Neural crest cell (in vitro differentiated cells): ENCODE results near the gene ASPG. TPM values are rescaled to one million over a fixed set of nuclear protein-coding genes. Genes with fewer than 3 reads are reported as not detected.

ENCODE experiments used
- DNase-seq: peaks from one replicate; pipeline ENCODE4 v3.0.0; 2021; ENCODE audit warnings: low read depth, mixed read lengths, low spot score
- H3K27ac Mint-ChIP-seq: one replicate; pipeline ENCODE4 v1.8.0; 2021; ENCODE audit warnings: mild to moderate bottlenecking, mixed read lengths; ENCODE audit not compliant: unreplicated experiment
- H3K27me3 Mint-ChIP-seq: 2 replicates; pipeline ENCODE4 v1.8.0; 2021; ENCODE audit warnings: low read depth, mild to moderate bottlenecking, mixed read lengths
- H3K36me3 Mint-ChIP-seq: 2 replicates; pipeline ENCODE4 v1.8.0; 2021; ENCODE audit warnings: low read depth, mild to moderate bottlenecking, mixed read lengths
- H3K4me1 Mint-ChIP-seq: 2 replicates; pipeline ENCODE4 v1.8.0; 2021; ENCODE audit warnings: mixed read lengths
- H3K4me3 Mint-ChIP-seq: one replicate; pipeline ENCODE4 v1.8.0; 2021; ENCODE audit warnings: mild to moderate bottlenecking, mixed read lengths
- H3K9me3 Mint-ChIP-seq: 2 replicates; pipeline ENCODE4 v1.8.0; 2021; ENCODE audit warnings: mixed read lengths
- CTCF ChIP-seq: fragments of 200-600 bp; sonication (generic); conservative IDR thresholded peaks from 2 replicates; pipeline ENCODE4 v1.5.0; 2021; ENCODE audit warnings: antibody characterized with exemption, mild to moderate bottlenecking
- total RNA-seq: library from RNA; stranded (reverse); gene quantifications from 2 replicates; pipeline ENCODE4 v1.2.1, GENCODE V29; 2021

ASPG gene
- total RNA-seq, 1 donor from 2014 or later, result not detected

- Mint-ChIP-seq H3K9me3 (no peaks in the 10 kb centered on the region), H3K4me3 (no peak overlapping the region), H3K27ac (no peak overlapping the region), H3K4me1 (peaks cover 3% of the 10 kb centered on the region), H3K36me3 (no peaks in the 10 kb centered on the region), H3K27me3 (no peaks in the 10 kb centered on the region)
- DNase-seq, result no peak
- no peak for TF ChIP-seq CTCF
These were observed 13.0 kb downstream of the ASPG start for GRCh38 chr14:104098272-104099095.

GRCh38 chr14:104099096-104100041 is 13.9 kb downstream of the ASPG start:
- TF ChIP-seq CTCF, result no peak
- no peak for DNase-seq
- Mint-ChIP-seq H3K27me3 (no peaks in the 10 kb centered on the region), H3K27ac (no peak overlapping the region), H3K4me3 (no peak overlapping the region), H3K36me3 (no peaks in the 10 kb centered on the region), H3K4me1 (peaks cover 3% of the 10 kb centered on the region), H3K9me3 (no peaks in the 10 kb centered on the region)

- no peaks in the 10 kb centered on the region for H3K36me3 Mint-ChIP-seq
- H3K27ac Mint-ChIP-seq, result no peak overlapping the region
- no peaks in the 10 kb centered on the region for H3K27me3 Mint-ChIP-seq
- no peak for TF ChIP-seq CTCF
- no peaks in the 10 kb centered on the region for H3K4me1 Mint-ChIP-seq
- H3K4me3 Mint-ChIP-seq, result no peak overlapping the region
- DNase-seq, result no peak
- H3K9me3 Mint-ChIP-seq, result no peaks in the 10 kb centered on the region
These were observed 14.9 kb downstream of the ASPG start for GRCh38 chr14:104100171-104101085.

- H3K9me3 Mint-ChIP-seq, result no peaks in the 10 kb centered on the region
- no peaks in the 10 kb centered on the region for H3K4me1 Mint-ChIP-seq
- TF ChIP-seq CTCF, result no peak
- no peak for DNase-seq
- H3K4me3 Mint-ChIP-seq, result no peak overlapping the region
- H3K27me3 Mint-ChIP-seq, result no peaks in the 10 kb centered on the region
- H3K36me3 Mint-ChIP-seq, result no peaks in the 10 kb centered on the region
- H3K27ac Mint-ChIP-seq, result no peak overlapping the region
These were observed 15.7 kb downstream of the ASPG start for GRCh38 chr14:104101086-104101621.
